Eye (tissue), 1 donor: ENCODE results near the gene CELA1.

Source experiments
- DNase-seq: peaks from one replicate; pipeline ENCODE4 v3.0.0-alpha.2; 2015

CELA1 gene

GRCh38 chr12:51374361-51374760 is 27.9 kb upstream of the CELA1 start:
- no peak for DNase-seq

GRCh38 chr12:51373187-51373586 is 26.7 kb upstream of the CELA1 start:
- no peak for DNase-seq

- DNase-seq: no peak
These were observed 25.5 kb upstream of the CELA1 start for GRCh38 chr12:51372021-51372420.

GRCh38 chr12:51371295-51371953 is 24.9 kb upstream of the CELA1 start:
- peak; percentile 82 for DNase-seq

- DNase-seq: no peak
These were observed 24.2 kb upstream of the CELA1 start for GRCh38 chr12:51370667-51371066.

- DNase-seq: no peak
These were observed 23.1 kb upstream of the CELA1 start for GRCh38 chr12:51369581-51369980.

GRCh38 chr12:51368640-51369517 is 22.4 kb upstream of the CELA1 start:
- no peak for DNase-seq

GRCh38 chr12:51365276-51365675 is 18.8 kb upstream of the CELA1 start:
- DNase-seq: no peak

GRCh38 chr12:51364001-51364400 is 17.5 kb upstream of the CELA1 start:
- DNase-seq: no peak

GRCh38 chr12:51362747-51363342 is 16.4 kb upstream of the CELA1 start:
- no peak for DNase-seq

- no peak for DNase-seq
These were observed 15.8 kb upstream of the CELA1 start for GRCh38 chr12:51362307-51362706.

- DNase-seq: no peak
These were observed 14.9 kb upstream of the CELA1 start for GRCh38 chr12:51361161-51362016.

GRCh38 chr12:51360315-51360714 is 13.8 kb upstream of the CELA1 start:
- DNase-seq: no peak

- DNase-seq: no peak
These were observed 13.4 kb upstream of the CELA1 start for GRCh38 chr12:51359851-51360250.

GRCh38 chr12:51358496-51358895 is 12.0 kb upstream of the CELA1 start:
- DNase-seq: no peak

GRCh38 chr12:51357374-51358047 is 11.0 kb upstream of the CELA1 start:
- DNase-seq: no peak

- DNase-seq: peak; percentile 79
These were observed 5.5 kb upstream of the CELA1 start for GRCh38 chr12:51351913-51352532.

- DNase-seq: no peak
These were observed 2.5 kb upstream of the CELA1 start for GRCh38 chr12:51349026-51349425.

GRCh38 chr12:51348116-51348515 is 1.6 kb upstream of the CELA1 start:
- DNase-seq: no peak

GRCh38 chr12:51345681-51346080 is 798 bp downstream of the CELA1 start:
- no peak for DNase-seq

- no peak for DNase-seq
These were observed 3.3 kb downstream of the CELA1 start for GRCh38 chr12:51343201-51343600.

GRCh38 chr12:51342416-51342815 is 4.1 kb downstream of the CELA1 start:
- DNase-seq: no peak
